NB4 (cell line): Measurements from ENCODE around the gene STEAP4.

Experiments used
- DNase-seq: peaks from one replicate; pipeline ENCODE4 v3.0.0; 2010; ENCODE audit warnings: low read depth
- H3K4me3 ChIP-seq: one replicate; pipeline ENCODE4 v1.5.1; 2011; ENCODE audit warnings: mild to moderate bottlenecking, low read depth, low read length, moderate library complexity
- MYC ChIP-seq: IDR thresholded peaks from 2 replicates; pipeline ENCODE4 v1.6.1; 2011; ENCODE audit warnings: low read depth, low read length
- POLR2A ChIP-seq: IDR thresholded peaks from 2 replicates; pipeline ENCODE4 v1.6.1; 2011; ENCODE audit warnings: mild to moderate bottlenecking; ENCODE audit not compliant: insufficient read length; ENCODE audit errors: extremely low read depth
- TF ChIP-seq, protein P1 (sequence below): IDR thresholded peaks from 2 replicates; pipeline ENCODE4 v1.6.1; 2011; ENCODE audit warnings: low read depth, low read length
- TF ChIP-seq, protein P2 (sequence below): IDR thresholded peaks from one replicate; pipeline ENCODE4 v1.5.1; 2012; ENCODE audit warnings: low read depth, low read length

The STEAP4 gene

DNA sequence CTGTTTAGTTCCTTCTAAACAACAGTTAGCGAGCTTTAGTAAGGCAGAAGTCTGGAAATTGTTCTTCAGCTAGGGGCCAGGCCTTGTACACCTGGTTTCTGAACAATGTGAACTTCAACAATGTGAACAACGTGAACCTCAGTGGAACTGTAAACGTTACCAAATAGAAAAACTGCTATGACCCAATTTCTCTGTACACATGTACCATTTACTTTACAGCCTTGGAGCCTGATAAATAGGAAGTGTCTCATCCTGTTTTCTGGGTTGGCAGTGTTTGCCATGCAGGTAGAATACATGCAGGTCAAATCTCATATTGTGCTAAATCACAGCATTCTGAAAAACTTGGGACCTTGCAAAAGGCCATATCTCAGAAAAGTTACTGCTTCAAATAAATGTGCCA is 1.6 kb downstream of the STEAP4 start:
- no peak overlapping the region for H3K4me3 ChIP-seq
- TF ChIP-seq, protein P1, sequence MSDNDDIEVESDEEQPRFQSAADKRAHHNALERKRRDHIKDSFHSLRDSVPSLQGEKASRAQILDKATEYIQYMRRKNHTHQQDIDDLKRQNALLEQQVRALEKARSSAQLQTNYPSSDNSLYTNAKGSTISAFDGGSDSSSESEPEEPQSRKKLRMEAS: no peak
- TF ChIP-seq POLR2A (no peak), MYC (no peak)
- TF ChIP-seq, protein P2, sequence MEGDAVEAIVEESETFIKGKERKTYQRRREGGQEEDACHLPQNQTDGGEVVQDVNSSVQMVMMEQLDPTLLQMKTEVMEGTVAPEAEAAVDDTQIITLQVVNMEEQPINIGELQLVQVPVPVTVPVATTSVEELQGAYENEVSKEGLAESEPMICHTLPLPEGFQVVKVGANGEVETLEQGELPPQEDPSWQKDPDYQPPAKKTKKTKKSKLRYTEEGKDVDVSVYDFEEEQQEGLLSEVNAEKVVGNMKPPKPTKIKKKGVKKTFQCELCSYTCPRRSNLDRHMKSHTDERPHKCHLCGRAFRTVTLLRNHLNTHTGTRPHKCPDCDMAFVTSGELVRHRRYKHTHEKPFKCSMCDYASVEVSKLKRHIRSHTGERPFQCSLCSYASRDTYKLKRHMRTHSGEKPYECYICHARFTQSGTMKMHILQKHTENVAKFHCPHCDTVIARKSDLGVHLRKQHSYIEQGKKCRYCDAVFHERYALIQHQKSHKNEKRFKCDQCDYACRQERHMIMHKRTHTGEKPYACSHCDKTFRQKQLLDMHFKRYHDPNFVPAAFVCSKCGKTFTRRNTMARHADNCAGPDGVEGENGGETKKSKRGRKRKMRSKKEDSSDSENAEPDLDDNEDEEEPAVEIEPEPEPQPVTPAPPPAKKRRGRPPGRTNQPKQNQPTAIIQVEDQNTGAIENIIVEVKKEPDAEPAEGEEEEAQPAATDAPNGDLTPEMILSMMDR: no peak
- no peak for DNase-seq

DNA sequence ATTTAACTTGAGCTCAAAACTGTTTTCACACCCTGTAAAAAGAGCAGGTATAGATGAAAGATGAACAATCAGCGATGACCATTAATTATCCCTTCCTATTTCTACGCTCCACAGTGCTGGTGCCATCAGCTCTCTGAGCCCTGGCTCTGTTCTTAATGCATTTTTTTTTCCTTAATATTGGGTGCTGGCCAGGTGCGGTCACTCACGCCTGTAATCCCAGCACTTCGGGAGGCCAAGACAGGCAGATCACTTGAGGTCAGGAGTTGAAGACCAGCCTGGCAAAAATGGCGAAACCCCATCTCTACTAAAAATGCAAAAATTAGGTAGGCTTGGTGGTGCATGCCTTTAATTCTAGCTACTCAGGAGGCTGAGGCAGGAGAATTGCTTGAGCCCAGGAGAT is 4.2 kb downstream of the STEAP4 start:
- no peak for DNase-seq
- no peak for TF ChIP-seq MYC
- TF ChIP-seq, protein P2: no peak
- no peak for TF ChIP-seq POLR2A
- TF ChIP-seq, protein P1: no peak
- no peak overlapping the region for H3K4me3 ChIP-seq

DNA sequence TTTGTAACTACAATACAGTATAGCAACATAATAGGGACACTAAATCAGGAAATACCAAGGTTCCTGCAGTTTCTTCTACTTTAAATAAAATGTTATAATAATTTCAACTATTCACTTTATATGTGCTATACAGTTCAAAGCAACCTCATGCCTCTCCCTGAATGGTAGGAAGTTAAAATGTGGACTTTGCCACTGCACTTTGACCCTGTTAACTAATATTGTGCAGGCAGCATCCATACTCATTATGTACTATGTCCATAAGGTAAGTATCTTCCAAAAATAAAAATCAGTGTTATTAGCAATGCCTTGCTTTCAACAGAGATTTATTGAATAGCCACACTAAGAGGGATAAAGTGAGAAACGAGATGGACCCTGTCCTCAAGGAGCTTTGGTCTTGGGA is 4.8 kb downstream of the STEAP4 start:
- no peak overlapping the region for H3K4me3 ChIP-seq
- DNase-seq: no peak
- TF ChIP-seq, protein P1: no peak
- TF ChIP-seq, protein P2: no peak
- TF ChIP-seq POLR2A (no peak), MYC (no peak)

DNA sequence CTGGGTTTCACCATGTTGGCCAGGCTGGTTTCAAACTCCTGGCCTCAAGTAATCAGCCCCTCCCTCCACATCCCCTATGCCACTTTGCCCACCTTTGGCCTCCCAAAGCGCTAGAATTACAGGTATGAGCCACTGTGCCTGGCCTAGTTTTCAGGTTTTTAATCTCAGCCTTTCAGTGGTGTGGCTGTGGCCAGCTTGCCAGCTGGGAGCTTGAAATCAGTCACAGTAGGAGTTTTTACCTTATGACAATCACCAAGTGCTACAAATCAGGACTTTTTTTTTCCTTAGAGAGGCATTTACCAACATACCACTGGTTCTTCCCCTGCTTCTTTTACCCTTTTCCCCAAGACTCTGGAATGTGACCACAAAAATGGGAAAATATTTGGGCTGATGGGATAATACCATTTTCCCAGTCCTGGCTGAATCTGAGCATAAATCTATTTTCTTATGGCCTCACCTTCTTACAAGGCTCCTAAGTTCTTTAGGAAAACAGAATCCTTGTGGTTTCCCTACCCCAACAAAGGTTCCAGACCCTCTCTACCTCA is 6.2 kb downstream of the STEAP4 start:
- no peak overlapping the region for H3K4me3 ChIP-seq
- TF ChIP-seq MYC: no peak
- TF ChIP-seq, protein P1: no peak
- TF ChIP-seq, protein P2: no peak
- DNase-seq: no peak

DNA sequence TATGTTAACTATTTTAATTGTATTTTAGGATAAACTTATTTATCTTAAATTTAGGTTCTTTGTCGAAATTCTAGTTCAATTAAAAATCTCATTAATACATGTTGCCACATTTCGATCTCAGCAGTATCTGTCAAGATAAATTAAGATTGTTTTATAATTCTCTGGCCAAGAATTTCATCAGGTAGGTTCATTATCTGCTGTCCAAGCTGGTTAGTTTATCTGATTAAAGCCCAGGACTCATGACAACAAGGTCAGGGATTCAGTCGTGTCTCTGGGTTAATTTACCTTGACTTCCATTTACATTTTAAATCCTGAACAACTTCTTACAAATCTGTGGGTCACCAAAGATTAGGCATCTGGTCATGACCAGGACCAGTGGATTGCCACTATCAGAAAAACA is 7.6 kb downstream of the STEAP4 start:
- no peak overlapping the region for H3K4me3 ChIP-seq
- no peak for DNase-seq
- TF ChIP-seq POLR2A (no peak), MYC (no peak)
- TF ChIP-seq, protein P2: no peak
- TF ChIP-seq, protein P1: no peak
